ENCODE results near the gene SARDH.

Gene SARDH

DNA sequence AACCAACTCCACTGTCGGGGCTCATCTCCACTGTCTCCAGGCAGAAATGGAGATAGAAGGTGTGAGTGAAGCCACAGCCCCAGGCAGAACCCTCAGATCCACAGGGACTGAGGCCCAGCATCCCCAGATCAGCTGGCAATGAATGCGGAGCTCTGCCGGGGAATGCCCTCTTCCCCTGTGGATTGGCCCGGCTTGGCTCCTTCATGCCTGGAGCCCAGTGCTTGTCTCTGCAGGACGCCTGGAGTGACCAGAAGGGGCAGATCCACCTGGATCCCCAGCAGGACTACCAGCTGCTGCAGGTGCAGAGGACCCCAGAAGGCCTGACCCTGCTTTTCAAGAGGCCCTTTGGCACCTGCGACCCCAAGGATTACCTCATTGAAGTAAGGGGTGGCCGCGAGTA is 98.5 kb downstream of the SARDH start:
- CTCF ChIA-PET = no interaction called here
- TF ChIP-seq, protein P1, sequence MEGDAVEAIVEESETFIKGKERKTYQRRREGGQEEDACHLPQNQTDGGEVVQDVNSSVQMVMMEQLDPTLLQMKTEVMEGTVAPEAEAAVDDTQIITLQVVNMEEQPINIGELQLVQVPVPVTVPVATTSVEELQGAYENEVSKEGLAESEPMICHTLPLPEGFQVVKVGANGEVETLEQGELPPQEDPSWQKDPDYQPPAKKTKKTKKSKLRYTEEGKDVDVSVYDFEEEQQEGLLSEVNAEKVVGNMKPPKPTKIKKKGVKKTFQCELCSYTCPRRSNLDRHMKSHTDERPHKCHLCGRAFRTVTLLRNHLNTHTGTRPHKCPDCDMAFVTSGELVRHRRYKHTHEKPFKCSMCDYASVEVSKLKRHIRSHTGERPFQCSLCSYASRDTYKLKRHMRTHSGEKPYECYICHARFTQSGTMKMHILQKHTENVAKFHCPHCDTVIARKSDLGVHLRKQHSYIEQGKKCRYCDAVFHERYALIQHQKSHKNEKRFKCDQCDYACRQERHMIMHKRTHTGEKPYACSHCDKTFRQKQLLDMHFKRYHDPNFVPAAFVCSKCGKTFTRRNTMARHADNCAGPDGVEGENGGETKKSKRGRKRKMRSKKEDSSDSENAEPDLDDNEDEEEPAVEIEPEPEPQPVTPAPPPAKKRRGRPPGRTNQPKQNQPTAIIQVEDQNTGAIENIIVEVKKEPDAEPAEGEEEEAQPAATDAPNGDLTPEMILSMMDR (IDR thresholded peaks at IDR 0.05; ENCODE audit: control extremely low read depth, extremely low read depth, low read depth, missing control alignments) = no peak
- POLR2A ChIA-PET = no interaction called here
- no peak for DNase-seq (ENCODE audit: extremely low spot score)

DNA sequence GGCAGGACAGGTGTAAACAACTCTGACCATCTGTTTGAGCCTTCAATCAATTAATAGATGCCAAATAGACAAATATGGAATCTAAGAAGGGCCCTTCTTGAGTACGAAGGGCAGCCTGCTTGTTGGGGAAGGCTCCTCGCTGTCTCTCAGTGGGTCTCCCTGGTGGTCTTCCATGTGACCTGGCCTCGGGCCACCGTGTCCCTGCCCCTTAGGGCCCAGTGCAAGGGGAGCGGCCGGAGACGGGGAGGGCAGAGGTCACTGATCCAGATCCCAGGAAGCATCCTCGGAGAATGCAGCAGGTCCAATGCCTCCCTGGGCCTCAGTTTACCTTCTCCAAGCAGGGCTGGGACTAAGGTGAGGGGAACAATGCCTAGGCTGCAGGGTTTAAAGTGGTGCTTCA is 99.4 kb downstream of the SARDH start:
- no peak for DNase-seq (ENCODE audit: extremely low spot score)
- CTCF ChIA-PET = no interaction called here
- TF ChIP-seq, protein P1 (IDR thresholded peaks at IDR 0.05; ENCODE audit: control extremely low read depth, extremely low read depth, low read depth, missing control alignments) = no peak
- POLR2A ChIA-PET = no interaction called here

DNA sequence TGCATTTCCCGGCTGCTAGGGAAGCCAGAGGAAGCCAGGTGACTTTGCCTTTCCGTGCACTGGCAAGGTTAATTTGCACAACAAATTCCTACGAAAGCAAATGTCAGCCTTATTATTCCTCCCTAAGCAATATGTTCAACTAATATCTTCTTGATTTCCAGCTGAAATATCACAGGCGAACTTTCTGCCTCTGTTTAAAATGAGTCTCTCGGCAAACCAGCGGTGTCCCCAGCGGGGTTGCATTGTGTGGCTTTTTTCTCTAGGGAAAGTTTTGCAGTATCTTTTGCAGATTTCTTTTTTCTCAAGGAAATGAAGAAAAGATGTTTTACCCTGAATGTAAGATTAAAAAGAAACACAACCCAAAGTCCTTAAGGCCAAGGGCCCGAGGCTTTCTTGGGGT is 100.1 kb downstream of the SARDH start:
- TF ChIP-seq, protein P1 (IDR thresholded peaks at IDR 0.05; ENCODE audit: control extremely low read depth, extremely low read depth, low read depth, missing control alignments) = no peak
- DNase-seq (ENCODE audit: extremely low spot score) = no peak
- ChIA-PET POLR2A (no interaction called here), CTCF (no interaction called here)

DNA sequence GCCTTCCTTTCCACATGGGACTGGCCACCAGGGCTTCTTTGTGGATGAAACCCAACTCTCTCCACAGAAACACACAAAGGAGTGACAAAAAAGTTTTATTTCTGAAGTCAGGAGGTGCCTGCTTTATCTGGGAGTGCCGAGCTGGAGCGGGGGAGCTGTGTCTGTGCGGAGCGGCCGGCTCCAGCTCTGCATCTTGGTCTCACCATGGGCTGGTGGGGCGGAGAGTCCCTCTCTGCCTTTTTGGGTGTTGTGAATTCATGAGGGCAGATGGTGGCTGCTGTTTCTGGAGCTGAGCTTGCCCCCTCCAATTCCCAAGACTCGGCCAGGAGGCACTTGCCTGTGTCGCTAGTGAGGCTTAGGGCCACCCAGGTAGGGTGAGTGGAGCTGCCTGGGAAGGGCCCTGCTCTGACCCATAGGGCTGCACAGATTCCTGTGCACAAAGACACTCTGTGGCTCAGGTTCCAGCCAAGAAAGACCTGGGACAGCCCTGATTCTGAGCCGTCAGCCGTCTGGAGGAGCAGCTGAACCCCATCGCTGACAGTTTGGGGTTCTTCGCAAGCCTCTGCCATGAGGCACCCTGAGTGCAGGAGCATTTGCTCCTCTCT is 100.6 kb downstream of the SARDH start:
- DNase-seq (ENCODE audit: extremely low spot score) = no peak
- TF ChIP-seq, protein P1 (IDR thresholded peaks at IDR 0.05; ENCODE audit: control extremely low read depth, extremely low read depth, low read depth, missing control alignments) = no peak
- ChIA-PET POLR2A (no interaction called here), CTCF (no interaction called here)

DNA sequence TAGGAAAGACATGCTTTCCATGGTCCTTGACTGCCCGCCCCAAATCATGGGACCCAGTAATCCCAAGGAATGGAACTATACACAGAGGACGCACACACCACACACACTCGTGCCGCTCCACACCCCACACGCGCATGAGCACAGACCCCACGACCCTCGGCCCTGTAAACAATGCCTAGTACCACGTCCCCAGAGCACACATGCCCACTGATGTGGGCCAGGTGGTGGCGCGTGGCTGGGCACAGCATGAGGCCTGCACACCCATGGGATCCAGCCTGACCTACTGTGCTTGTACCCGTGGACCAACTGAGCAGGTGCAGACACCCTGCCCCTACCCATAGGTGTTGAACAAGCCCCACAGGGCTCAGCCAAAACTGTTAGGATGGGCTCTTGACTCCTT is 101.2 kb downstream of the SARDH start:
- TF ChIP-seq, protein P1 (IDR thresholded peaks at IDR 0.05; ENCODE audit: control extremely low read depth, extremely low read depth, low read depth, missing control alignments) = no peak
- POLR2A ChIA-PET = no interaction called here
- no peak for DNase-seq (ENCODE audit: extremely low spot score)
- CTCF ChIA-PET = interaction anchor here (1.2 kb wide), 1 partner anchor 9 kb away, joined by 3 read pairs; no protein-coding TSS in a partner anchor

DNA sequence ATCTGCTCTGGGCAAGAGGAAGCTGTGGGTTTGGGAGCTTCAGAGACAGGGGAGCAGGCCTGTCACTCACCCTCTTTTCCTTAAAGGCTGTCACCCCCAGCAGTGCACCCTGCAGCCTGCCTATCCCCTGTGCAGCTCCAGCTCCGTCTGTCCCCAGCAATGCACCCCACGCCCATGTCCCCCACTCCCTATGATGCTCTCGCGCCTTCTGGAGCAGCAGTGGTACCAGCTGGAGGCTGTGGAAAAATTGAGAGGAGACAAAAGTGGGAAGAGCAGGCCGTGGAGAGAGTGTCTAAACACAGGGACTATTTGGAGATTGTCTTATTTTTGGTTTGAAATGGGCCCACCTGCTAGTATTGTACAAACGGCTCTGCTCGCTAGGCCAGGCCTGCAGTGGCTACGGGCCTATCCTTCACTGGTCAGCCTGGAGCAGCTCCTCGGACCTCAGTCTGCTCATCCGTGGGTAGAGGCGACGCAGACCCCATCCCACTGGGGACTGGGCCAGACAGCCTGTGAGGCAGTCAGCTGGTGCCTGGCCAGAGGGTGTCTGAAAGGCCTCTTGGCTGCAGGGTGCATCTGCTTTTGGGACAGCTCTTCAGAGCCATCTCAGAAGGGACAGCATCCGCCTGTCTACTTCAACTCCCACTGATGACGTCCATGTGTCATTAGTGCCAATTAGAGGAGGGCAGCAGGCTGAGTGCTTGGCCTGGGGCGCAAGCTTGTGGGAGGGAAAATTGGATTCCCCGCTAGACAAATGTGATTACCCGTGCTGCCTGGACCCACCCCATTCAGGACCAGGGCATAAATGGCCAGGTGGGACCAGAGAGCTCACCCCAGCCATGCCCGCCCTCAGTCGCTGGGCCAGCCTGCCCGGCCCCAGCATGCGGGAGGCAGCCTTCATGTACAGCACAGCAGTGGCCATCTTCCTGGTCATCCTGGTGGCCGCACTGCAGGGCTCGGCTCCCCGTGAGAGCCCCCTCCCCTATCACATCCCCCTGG is 102.3 kb downstream of the SARDH start, which contains the start of gene DBH:
Gene DBH, plus strand, starts transcription at position 831 of the 999 bp plus-strand sequence. Its CDS starts 9 bp downstream, at position 840.
- CTCF ChIA-PET = interaction anchor here (1.2 kb wide), 1 partner anchor 10 kb away, joined by 3 read pairs; no protein-coding TSS in a partner anchor
- POLR2A ChIA-PET = no interaction called here
- DNase-seq (ENCODE audit: extremely low spot score) = no peak
- TF ChIP-seq, protein P1 (IDR thresholded peaks at IDR 0.05; ENCODE audit: control extremely low read depth, extremely low read depth, low read depth, missing control alignments) = no peak
